IMR-90 (cell line): Measurements from ENCODE around the gene ADAMTS17. TPM values are rescaled to one million over a fixed set of nuclear protein-coding genes. Genes with fewer than 3 reads are reported as not detected.

Experiments used
- ATAC-seq: fragments of 200-7000 bp; cut with Tn5 transposase; 2 replicates; pipeline ENCODE4 v1.9.1; 2020; ENCODE audit warnings: low read depth, mild to moderate bottlenecking, moderate library complexity
- BruUV-seq: library from RNA; stranded (reverse); fragments of 400-500 nt; replicated peaks from 2 replicates; lab custom pipeline; 2021; lab: Mats Ljungman, UMichigan
- CTCF ChIA-PET: fragments of 300-600 bp; formaldehyde crosslinking; extraction: SDS; loops from one replicate; lab custom pipeline; 2021; ENCODE audit warnings: antibody characterized with exemption; lab: Yijun Ruan, JAX
- POLR2A ChIA-PET: fragments of 300-600 bp; sonication (Branson Sonifier 250); formaldehyde crosslinking; loops from one replicate; lab custom pipeline; 2022; ENCODE audit warnings: antibody characterized with exemption; ENCODE audit not compliant: unreplicated experiment; lab: Charles Lee
- DNase-seq: peaks from one replicate; pipeline ENCODE4 v3.0.0; 2013
- H2AFZ ChIP-seq: replicated peaks from 2 replicates; pipeline ENCODE3; 2013; ENCODE audit warnings: low read length, mild to moderate bottlenecking; ENCODE audit not compliant: poor library complexity
- H2AK5ac ChIP-seq: 2 replicates; pipeline ENCODE4 v1.6.1; 2013; ENCODE audit warnings: low read depth, low read length, inconsistent platforms
- H2AK9ac ChIP-seq: replicated peaks from 2 replicates; pipeline ENCODE3; 2013; ENCODE audit warnings: mild to moderate bottlenecking, low read depth, low read length, moderate library complexity; ENCODE audit not compliant: poor library complexity
- H2BK120ac ChIP-seq: 2 replicates; pipeline ENCODE4 v1.6.1; 2013; ENCODE audit warnings: low read depth, low read length, inconsistent platforms
- H2BK15ac ChIP-seq: 3 replicates; pipeline ENCODE4 v1.6.1; 2013; ENCODE audit warnings: low read depth, low read length, inconsistent platforms
- H2BK20ac ChIP-seq: 2 replicates; pipeline ENCODE4 v1.6.1; 2013; ENCODE audit warnings: low read depth, mild to moderate bottlenecking, inconsistent platforms, low read length, moderate library complexity
- H2BK5ac ChIP-seq: 2 replicates; pipeline ENCODE4 v1.6.1; 2013; ENCODE audit warnings: mild to moderate bottlenecking, low read depth, low read length, inconsistent platforms; ENCODE audit not compliant: poor library complexity, severe bottlenecking
- H3K14ac ChIP-seq: replicated peaks from 2 replicates; pipeline ENCODE4 v1.6.1; 2013; ENCODE audit warnings: low read depth, low read length, inconsistent platforms
- H3K18ac ChIP-seq: 2 replicates; pipeline ENCODE4 v1.6.1; 2013; ENCODE audit warnings: low read depth, low read length, control low read depth
- H3K23ac ChIP-seq: 2 replicates; pipeline ENCODE4 v1.6.1; 2013; ENCODE audit warnings: low read depth, low read length, inconsistent platforms
- H3K27ac ChIP-seq: 2 replicates; pipeline ENCODE4 v1.5.1; 2013; ENCODE audit warnings: mild to moderate bottlenecking, control low read depth, low read length; ENCODE audit not compliant: insufficient read depth
- H3K27me3 ChIP-seq: 2 replicates; pipeline ENCODE4 v1.6.1; 2013; ENCODE audit warnings: low read length; ENCODE audit not compliant: control insufficient read depth, insufficient read depth
- H3K36me3 ChIP-seq: 2 replicates; pipeline ENCODE4 v1.6.1; 2013; ENCODE audit warnings: low read length, mixed read lengths; ENCODE audit not compliant: control insufficient read depth, insufficient read depth
- H3K4ac ChIP-seq: 2 replicates; pipeline ENCODE4 v1.6.1; 2013; ENCODE audit warnings: low read depth, low read length, inconsistent platforms
- H3K4me1 ChIP-seq: 2 replicates; pipeline ENCODE4 v1.6.1; 2013; ENCODE audit warnings: low read length, mixed read lengths; ENCODE audit not compliant: control insufficient read depth, insufficient read depth
- H3K4me2 ChIP-seq: 2 replicates; pipeline ENCODE4 v1.6.1; 2013; ENCODE audit warnings: low read depth, mild to moderate bottlenecking, control low read depth, low read length, moderate library complexity
- H3K4me3 ChIP-seq: 2 replicates; pipeline ENCODE4 v1.5.1; 2013; ENCODE audit warnings: low read depth, mild to moderate bottlenecking, control low read depth, low read length, moderate library complexity; ENCODE audit not compliant: insufficient read depth
- H3K56ac ChIP-seq: 2 replicates; pipeline ENCODE4 v1.6.1; 2013; ENCODE audit warnings: low read length, inconsistent platforms; ENCODE audit not compliant: insufficient read depth; ENCODE audit errors: extremely low read depth
- H3K79me1 ChIP-seq, 2 experiments: 2 replicates each; pipeline ENCODE4 v1.6.1; 2013; ENCODE audit warnings: low read length in 2 of 2, inconsistent platforms in 1 of 2, low read depth in 1 of 2
- H3K9ac ChIP-seq: 2 replicates; pipeline ENCODE4 v1.6.1; 2013; ENCODE audit warnings: low read depth, low read length, control low read depth
- H3K9me1 ChIP-seq: 2 replicates; pipeline ENCODE4 v1.6.1; 2013; ENCODE audit warnings: low read length, inconsistent platforms; ENCODE audit not compliant: insufficient read depth
- H3K9me3 ChIP-seq: 2 replicates; pipeline ENCODE4 v1.6.1; 2013; ENCODE audit warnings: low read length; ENCODE audit not compliant: control insufficient read depth, insufficient read depth
- H4K20me1 ChIP-seq: 2 replicates; pipeline ENCODE4 v1.6.1; 2013; ENCODE audit warnings: low read length, inconsistent platforms; ENCODE audit not compliant: insufficient read depth
- H4K5ac ChIP-seq: 2 replicates; pipeline ENCODE4 v1.6.1; 2013; ENCODE audit warnings: mild to moderate bottlenecking, low read depth, low read length, control low read depth
- H4K8ac ChIP-seq, 2 experiments: 2 replicates each; pipeline ENCODE4 v1.6.1; 2013; ENCODE audit warnings: low read depth in 2 of 2, low read length in 2 of 2, control low read depth in 1 of 2, inconsistent platforms in 1 of 2
- H4K91ac ChIP-seq: 2 replicates; pipeline ENCODE4 v1.6.1; 2013; ENCODE audit warnings: low read depth, low read length, inconsistent platforms; ENCODE audit not compliant: insufficient read depth
- CEBPB ChIP-seq: IDR thresholded peaks from 2 replicates; pipeline ENCODE4 v1.6.1; 2012; ENCODE audit warnings: low read depth, low read length, improper control_type of control experiment
- CTCF ChIP-seq: conservative IDR thresholded peaks from 2 replicates; pipeline ENCODE4 v1.5.1; 2012; ENCODE audit warnings: mild to moderate bottlenecking, low read depth, low read length, improper control_type of control experiment
- MAZ ChIP-seq: IDR thresholded peaks from 2 replicates; pipeline ENCODE4 v1.6.1; 2012; ENCODE audit warnings: low read depth, mild to moderate bottlenecking, low read length, improper control_type of control experiment, moderate library complexity, borderline replicate concordance
- MXI1 ChIP-seq: IDR thresholded peaks from 2 replicates; pipeline ENCODE4 v1.6.1; 2012; ENCODE audit warnings: low read depth, mild to moderate bottlenecking, low read length, moderate library complexity, borderline replicate concordance
- NFE2L2 ChIP-seq: fragments of 150-350 bp; IDR thresholded peaks from 2 replicates; pipeline ENCODE4 v1.6.1; 2016; ENCODE audit warnings: low read depth, mild to moderate bottlenecking, low read length
- POLR2A ChIP-seq: IDR thresholded peaks from 2 replicates; pipeline ENCODE4 v1.6.1; 2012; ENCODE audit warnings: mild to moderate bottlenecking, low read depth, low read length
- RCOR1 ChIP-seq: IDR thresholded peaks from 2 replicates; pipeline ENCODE4 v1.6.1; 2012; ENCODE audit warnings: mild to moderate bottlenecking, low read length, improper control_type of control experiment; ENCODE audit not compliant: insufficient replicate concordance
- USF2 ChIP-seq: fragments of 150-350 bp; IDR thresholded peaks from 2 replicates; pipeline ENCODE4 v1.6.1; 2017; ENCODE audit warnings: mild to moderate bottlenecking, antibody characterized with exemption, low read length, low read depth
- WGBS, 2 experiments: methylation state at CpG; one replicate each; pipeline versions ENCODE4 v1.1.5 to v1.1.7; 2013; ENCODE audit warnings: missing lambda C conversion rate in 2 of 2; ENCODE audit not compliant: insufficient read length in 1 of 2; ENCODE audit errors: extremely low coverage in 2 of 2; 5-methylcytosine and 5-hydroxymethylcytosine counted together
- dilution Hi-C: fragments of 300-500 bp; cut with HindIII; formaldehyde crosslinking; loops from one replicate; pipeline ENCODE4 v1.14.3; 2018; ENCODE audit warnings: low sequenced_read_pairs; ENCODE audit not compliant: unreplicated experiment
- in situ Hi-C: fragments of 300-500 bp; cut with MboI; formaldehyde crosslinking; loops from 3 replicates; pipeline ENCODE4 v1.14.3; 2019; ENCODE audit warnings: low sequenced_read_pairs, inconsistent platforms, mixed read lengths
- intact Hi-C: fragments of 100-400 bp; cut with micrococcal nuclease; formaldehyde crosslinking; loops from 2 replicates; pipeline ENCODE4 v1.10.0; 2022
- polyA plus RNA-seq, 3 experiments: library from polyadenylated mRNA; depleted of rRNA; stranded (reverse); fragments of >200 nt; gene quantifications; 2 replicates each; pipeline ENCODE4 v1.2.3, GENCODE V29; 2012; ENCODE audit warnings: low replicate concordance in 1 of 3
- total RNA-seq: library from RNA; depleted of rRNA; stranded (reverse); fragments of >200 nt; gene quantifications from 2 replicates; pipeline ENCODE4 v1.2.3, GENCODE V29; 2012

Gene ADAMTS17
- total and polyA plus RNA-seq, 2 of the 4 experiments (the other 2 are of a cell fraction) = 0.03 TPM; not detected in 1

GRCh38 chr15:100022806-100023205 is 319.0 kb downstream of the ADAMTS17 start:
- H3K4ac ChIP-seq = no peak overlapping the region
- ATAC-seq (no peak), DNase-seq (no peak)
- no peak overlapping the region for H2BK5ac ChIP-seq
- no CpG with 5 or more reads among the region's 4 CpGs for WGBS, 2 experiments
- H2AK5ac ChIP-seq = no peak overlapping the region
- H3K4me1 ChIP-seq = no peaks in the 10 kb centered on the region
- H3K27ac ChIP-seq = no peak overlapping the region
- H3K4me3 ChIP-seq = no peak overlapping the region
- H3K79me1 ChIP-seq = no peaks in the 10 kb centered on the region
- intact Hi-C loops = no loop called here
- no peak overlapping the region for H2BK15ac ChIP-seq
- H3K36me3 ChIP-seq = no peaks in the 10 kb centered on the region
- H3K9me1 ChIP-seq = no peaks in the 10 kb centered on the region
- in situ Hi-C loops = no loop called here
- no peak overlapping the region for H3K14ac ChIP-seq
- no peak overlapping the region for H4K5ac ChIP-seq
- H4K8ac ChIP-seq = no peak overlapping the region
- no peak overlapping the region for H3K9ac ChIP-seq
- ChIA-PET CTCF (no interaction called here), POLR2A (no interaction called here)
- no TSS peak for BruUV-seq
- dilution Hi-C loops = no loop called here
- H3K18ac ChIP-seq = no peak overlapping the region
- H4K91ac ChIP-seq = no peak overlapping the region
- no peak overlapping the region for H2BK20ac ChIP-seq
- no peak overlapping the region for H2AFZ ChIP-seq
- no peak overlapping the region for H2BK120ac ChIP-seq
- no peak overlapping the region for H3K4me2 ChIP-seq
- H4K20me1 ChIP-seq = no peaks in the 10 kb centered on the region
- no peak overlapping the region for H2AK9ac ChIP-seq
- no peak overlapping the region for H3K56ac ChIP-seq
- peaks cover 10% of the 10 kb centered on the region; the same call in 1 of the 2 replicates for H3K9me3 ChIP-seq
- no peak for TF ChIP-seq MAZ
- no peak for TF ChIP-seq USF2
- TF ChIP-seq CEBPB = no peak
- no peak for TF ChIP-seq RCOR1
- TF ChIP-seq MXI1 = no peak
- no peak for TF ChIP-seq NFE2L2
- TF ChIP-seq POLR2A = no peak
- no peak for TF ChIP-seq CTCF
- no peaks in the 10 kb centered on the region for H3K27me3 ChIP-seq
- no peak overlapping the region for H3K23ac ChIP-seq
